Inferior parietal cortex (tissue), 1 donor: ENCODE data around the gene THAP10.
"Not testable (repeated sequence)": the region's sequence is repeated elsewhere in the genome, so short reads cannot be mapped to it uniquely, and the experiment has no call there.

Source experiments
- DNase-seq: peaks from one replicate; pipeline ENCODE4 v3.0.0-alpha.2; 2016; ENCODE audit errors: extremely low spot score

THAP10 gene

DNA sequence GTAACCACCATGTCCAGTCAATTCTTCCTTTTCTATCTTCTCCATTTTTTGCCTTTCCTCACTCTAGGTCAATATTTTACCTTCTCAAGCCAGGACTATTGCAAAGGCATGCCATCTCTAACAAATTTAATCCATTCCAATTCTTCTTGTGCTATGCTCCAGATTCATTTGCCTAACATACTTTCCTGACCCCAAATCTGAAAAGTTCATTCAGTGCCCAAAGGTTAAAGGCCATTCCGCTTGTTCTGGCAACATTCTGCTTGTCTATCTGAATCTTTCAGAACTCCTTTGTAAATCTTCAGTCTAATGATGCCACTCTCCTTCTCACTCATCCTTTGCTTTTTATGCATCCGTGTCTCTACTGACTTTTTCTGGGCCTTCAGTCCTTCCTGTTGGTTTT is 15.6 kb downstream of the THAP10 start:
- DNase-seq, result no peak

DNA sequence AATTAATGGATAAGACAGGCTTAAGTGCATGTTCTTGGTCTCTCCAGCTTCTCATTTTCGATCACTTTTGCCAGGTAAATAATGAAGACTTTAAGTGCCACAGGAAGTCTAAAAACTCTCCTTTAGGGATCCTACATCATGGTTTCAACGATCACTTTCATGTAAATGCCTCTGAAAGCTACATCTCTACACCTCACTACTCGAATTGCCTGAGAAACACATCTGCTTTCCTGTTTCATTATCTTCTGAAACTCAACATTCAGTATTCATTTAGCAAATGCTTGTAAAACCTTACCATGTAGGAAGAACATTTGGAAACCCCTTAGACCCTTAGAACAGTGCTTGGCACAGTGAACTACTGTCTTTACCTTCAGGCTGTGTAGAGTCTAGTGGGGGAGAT is 16.2 kb downstream of the THAP10 start:
- no peak for DNase-seq

DNA sequence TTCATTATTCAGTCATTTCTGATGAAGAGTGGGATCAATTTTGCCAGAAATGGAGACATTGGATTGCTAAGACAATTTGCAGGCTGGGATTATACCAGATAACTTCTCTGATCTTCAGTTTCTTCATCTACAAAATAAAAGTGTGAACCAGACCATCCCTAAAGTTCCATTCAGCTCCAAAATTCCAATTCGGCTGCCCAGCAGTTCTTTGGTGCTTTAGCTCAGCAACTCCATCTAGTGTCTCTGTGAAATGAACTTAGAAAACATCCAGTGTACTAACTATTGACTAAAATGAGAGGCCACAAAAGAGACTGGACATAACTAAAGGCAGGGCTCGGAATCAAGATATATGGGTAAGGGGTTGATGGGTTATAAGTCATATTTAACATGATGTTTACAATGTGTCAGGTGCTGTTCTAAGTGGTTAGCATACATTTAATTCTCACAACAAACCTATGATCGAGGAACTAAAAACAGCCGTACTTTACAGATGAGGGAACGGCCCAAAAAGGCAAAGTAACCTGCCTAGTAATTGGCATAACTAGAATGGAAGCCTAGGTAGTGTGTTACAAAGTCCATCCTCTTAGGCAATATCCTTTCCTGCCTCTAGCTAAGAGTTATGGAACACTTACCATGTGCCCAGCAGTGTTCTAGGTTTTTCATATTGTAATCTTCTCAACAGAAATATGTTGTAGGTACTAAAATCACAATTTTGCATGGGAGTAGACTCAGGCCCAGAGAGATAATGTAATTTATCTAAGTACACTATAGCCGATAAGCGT is 17.0 kb downstream of the THAP10 start:
- peak; percentile 81 for DNase-seq

GRCh38 chr15:70873232-70874054 is 18.8 kb downstream of the THAP10 start:
- DNase-seq, result no peak

- not testable (repeated sequence) for DNase-seq
These were observed 20.7 kb downstream of the THAP10 start for GRCh38 chr15:70871490-70871889.

DNA sequence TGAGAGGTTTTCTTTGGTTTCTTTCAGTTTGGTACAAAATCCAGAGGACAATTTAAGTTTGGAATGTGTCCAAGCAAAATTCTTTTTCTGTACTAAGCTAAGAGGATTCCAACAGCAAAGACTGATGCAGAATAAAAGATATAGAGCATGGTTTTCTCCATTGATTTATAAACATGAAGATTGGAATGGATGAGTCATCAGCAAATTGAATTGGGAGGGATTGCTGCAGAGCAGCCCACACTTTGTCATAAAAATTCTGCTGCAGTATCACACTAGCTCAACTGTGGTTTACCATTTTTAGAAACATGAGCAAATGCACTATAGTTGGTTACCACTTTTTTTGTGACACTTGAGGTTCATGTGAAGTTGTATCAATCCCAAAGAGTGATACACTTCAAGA is 22.2 kb downstream of the THAP10 start:
- DNase-seq, result peak; percentile 70

DNA sequence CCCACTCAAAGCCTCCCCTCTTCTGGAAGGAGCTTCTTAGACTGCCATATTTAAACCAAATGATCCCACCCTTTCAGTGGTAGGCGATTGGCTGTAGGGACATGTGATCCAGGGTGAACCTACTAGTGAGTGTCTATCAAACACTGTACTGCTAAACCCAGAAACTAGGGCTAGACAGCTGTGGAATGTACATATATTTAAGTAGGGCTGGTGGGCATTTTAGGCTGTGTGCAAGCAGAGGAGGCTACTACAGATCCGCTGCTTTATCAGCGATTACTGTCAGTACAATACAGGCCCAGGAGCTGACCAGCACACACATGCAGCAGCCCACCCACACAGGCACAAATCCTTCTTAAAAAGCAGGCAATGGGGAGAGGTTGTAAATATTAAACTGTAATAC is 22.9 kb downstream of the THAP10 start:
- DNase-seq, result no peak

- DNase-seq, result peak; percentile 62
These were observed 24.2 kb downstream of the THAP10 start for GRCh38 chr15:70867911-70868467.

- DNase-seq, result no peak
These were observed 25.1 kb downstream of the THAP10 start for GRCh38 chr15:70866982-70867641.

DNA sequence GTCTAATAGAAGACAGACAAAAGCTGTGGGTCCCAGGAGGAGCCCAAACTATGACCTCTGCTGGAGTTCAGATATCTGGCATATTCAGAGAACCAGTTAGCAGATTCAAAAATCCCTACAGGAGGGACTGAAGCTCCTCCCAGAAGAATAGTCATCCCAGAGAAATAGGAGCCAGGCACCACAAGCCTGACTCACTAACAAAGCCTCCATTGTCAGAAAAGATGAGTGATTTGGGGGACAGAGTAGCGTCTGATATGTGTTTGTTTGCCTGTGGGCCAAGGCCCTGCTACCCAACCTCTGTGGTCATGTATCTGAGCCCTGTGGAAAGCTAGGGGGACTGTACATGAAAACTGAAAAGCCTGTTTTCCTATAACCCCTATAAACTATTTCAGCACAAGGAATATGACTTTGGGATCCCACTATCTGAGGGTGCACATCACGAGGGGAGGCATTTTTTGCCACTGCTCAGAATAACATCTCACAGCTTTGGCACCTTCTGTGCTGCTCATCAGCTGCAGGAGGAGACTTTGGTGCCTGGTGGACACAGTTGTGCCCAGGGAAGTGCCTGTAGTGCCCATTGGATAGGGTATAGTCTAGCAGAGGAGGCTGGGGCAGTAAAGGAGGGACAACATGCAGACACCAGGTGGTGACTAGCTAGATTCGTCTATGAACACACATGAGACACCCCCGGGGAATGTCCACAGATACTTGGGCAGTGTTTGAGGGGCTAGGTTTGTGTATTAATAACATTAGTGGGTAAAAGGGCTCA is 28.6 kb downstream of the THAP10 start:
- DNase-seq, result peak; percentile 87

DNA sequence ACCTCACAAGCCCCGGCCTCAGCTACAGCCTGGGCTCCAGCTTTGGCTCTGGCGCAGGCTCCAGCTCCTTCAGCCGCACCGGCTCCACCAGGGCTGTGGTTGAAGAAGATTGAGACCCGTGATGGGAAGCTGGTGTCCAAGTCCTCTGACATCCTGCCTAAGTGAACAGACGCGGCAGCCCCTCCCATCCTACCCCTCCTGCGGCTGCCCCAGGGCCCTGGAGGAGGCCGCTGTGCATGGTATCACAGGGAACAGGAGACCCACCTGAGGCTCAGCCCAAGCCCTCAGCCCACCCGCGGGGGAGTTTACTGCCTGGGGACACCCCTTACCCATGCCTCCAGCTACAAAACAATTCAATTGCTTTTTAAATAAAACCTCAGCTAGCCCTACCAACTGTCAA is 32.2 kb downstream of the THAP10 start:
- no peak for DNase-seq

DNA sequence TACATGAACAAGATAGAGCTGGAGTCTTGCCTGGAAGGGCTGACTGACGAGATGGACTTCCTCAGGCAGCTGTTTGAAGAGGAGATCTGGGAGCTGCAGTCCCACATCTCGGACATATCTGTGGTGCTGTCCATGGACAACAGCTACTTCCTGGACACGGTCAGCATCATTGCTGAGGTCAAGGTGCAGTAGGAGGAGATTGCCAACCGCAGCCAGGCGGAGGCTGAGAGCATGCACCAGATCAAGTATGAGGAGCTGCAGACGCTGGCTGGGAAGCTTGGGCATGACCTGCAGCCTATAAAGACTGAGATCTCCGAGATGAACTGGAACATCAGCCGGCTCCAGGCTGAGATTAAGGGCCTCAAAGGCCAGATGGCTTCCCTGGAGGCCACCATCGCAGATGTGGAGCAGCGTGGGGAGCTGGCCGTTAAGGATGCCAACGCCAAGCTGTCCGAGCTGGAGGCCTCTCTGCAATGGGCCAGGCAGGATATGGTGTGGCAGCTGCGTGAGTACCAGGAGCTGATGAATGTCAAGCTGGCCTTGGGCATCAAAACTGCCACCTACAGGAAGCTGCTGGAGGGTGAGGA is 32.8 kb downstream of the THAP10 start:
- DNase-seq, result no peak

DNA sequence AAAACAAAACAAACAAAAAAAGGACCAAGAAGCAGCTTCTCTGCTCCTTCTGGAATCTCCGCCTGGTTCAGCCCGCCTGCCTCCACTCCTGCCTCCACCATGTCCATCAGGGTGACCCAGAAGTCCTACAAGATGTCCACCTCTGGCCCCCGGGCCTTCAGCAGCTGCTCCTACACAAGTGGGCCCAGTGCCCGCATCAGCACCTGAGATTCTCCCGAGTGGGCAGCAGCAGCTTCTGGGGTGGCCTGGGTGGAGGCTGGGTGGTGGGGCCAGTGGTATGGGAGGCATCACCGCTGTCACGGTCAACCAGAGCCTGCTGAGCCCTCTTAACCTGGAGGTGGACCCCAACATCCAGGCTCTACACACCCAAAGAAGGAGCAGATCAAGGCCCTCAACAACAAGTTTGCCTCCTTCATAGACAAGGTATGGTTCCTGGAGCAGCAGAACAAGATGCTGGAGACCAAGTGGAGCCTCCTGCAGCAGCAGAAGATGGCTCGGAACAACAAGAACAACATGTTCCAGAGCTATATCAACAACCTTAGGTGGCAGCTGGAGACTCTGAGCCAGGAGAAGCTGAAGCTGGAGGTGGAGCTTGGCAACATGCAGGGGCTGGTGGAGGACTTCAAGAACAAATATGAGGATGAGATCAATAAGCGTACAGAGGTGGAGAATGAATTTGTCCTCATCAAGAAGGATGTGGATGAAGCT is 33.5 kb downstream of the THAP10 start:
- DNase-seq, result not testable (repeated sequence)

- no peak for DNase-seq
These were observed 34.5 kb downstream of the THAP10 start for GRCh38 chr15:70857562-70858285.

GRCh38 chr15:70856884-70857561 is 35.2 kb downstream of the THAP10 start:
- peak; percentile 76 for DNase-seq

DNA sequence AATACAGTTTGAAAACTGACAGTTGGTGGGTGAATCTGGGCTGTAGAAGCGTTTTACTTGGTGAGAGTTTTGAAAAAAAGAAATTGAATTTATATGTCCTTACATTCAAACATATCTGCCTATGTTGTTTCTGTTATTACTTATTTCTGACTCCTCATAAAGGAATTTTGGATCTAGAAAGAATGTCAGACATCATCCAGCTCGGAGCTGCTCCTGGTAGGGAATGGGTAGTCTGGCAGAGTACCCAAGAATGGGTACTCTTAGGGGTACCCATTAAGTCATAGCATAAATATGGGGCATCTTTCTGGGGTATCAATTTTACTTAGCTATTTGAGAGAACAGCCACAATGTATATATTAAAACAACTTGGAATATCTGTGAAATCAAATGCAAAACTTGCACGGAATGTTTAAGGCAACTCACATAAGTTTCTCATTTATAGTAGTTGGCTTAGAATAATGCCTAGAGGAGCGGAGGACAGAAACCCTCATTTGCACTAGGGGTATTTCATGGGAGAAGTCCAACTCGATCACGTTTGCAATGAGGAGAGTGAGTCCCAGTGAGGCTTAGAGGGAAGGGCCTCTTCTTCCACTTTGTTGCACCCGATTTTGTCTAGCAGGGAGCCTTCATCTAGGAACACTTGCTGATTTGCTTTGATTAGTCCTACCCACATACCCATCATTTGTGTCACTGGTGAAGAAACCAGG is 35.9 kb downstream of the THAP10 start:
- DNase-seq, result peak; percentile 50

GRCh38 chr15:70855764-70856163 is 36.5 kb downstream of the THAP10 start:
- no peak for DNase-seq

DNA sequence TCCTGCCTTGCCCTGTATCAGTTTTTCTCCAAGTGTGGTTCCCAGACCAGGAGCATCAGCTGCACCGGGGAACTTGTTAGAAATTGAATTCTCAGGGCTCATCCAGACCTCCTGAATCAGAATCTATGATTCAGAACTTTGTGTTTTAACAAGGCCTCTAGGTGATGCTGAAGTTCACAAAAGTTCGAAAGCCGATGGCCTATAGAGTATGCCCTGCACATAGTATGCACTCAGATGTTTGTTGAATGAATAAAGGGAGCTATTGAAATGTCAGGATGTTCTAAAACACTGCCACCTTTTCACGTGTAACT is 37.6 kb downstream of the THAP10 start:
- DNase-seq, result peak; percentile 69
